Daoy (cell line): ENCODE measurements around the gene MDN1. TPM values are rescaled to one million over a fixed set of nuclear protein-coding genes. Genes with fewer than 3 reads are reported as not detected.

Source experiments
- DNase-seq: peaks from one replicate; pipeline ENCODE4 v3.0.0-alpha.2; 2015; ENCODE audit warnings: low read depth
- total RNA-seq: library from RNA; depleted of rRNA; stranded (reverse); fragments of >200 nt; shearing (Covaris generic); gene quantifications from 2 replicates; pipeline ENCODE4 v1.2.3, GENCODE V29; 2014

Gene MDN1
- total RNA-seq, 1 experiment from 2014 or later, result 18.2 TPM

GRCh38 chr6:89702349-89702748 is 117.2 kb downstream of the MDN1 start:
- DNase-seq, result no peak

- DNase-seq, result no peak
Measured at GRCh38 chr6:89695667-89696066, 123.9 kb downstream of the MDN1 start.

- DNase-seq, result no peak
Measured at GRCh38 chr6:89694428-89694827, 125.2 kb downstream of the MDN1 start.

GRCh38 chr6:89693207-89693606 is 126.4 kb downstream of the MDN1 start:
- DNase-seq, result no peak

- no peak for DNase-seq
Measured at GRCh38 chr6:89692256-89692655, 127.3 kb downstream of the MDN1 start.

- no peak for DNase-seq
Measured at GRCh38 chr6:89690944-89691324, 128.7 kb downstream of the MDN1 start.

GRCh38 chr6:89689732-89690131 is 129.9 kb downstream of the MDN1 start:
- no peak for DNase-seq

GRCh38 chr6:89688328-89688727 is 131.3 kb downstream of the MDN1 start:
- DNase-seq, result no peak

- no peak for DNase-seq
Measured at GRCh38 chr6:89685311-89685710, 134.3 kb downstream of the MDN1 start.

- DNase-seq, result no peak
Measured at GRCh38 chr6:89682991-89683390, 136.6 kb downstream of the MDN1 start.

GRCh38 chr6:89681983-89682564 is 137.5 kb downstream of the MDN1 start:
- DNase-seq, result no peak

- no peak for DNase-seq
Measured at GRCh38 chr6:89680551-89680950, 139.0 kb downstream of the MDN1 start.

GRCh38 chr6:89680150-89680549 is 139.4 kb downstream of the MDN1 start:
- no peak for DNase-seq

GRCh38 chr6:89679215-89680120 is 140.1 kb downstream of the MDN1 start:
- DNase-seq, result no peak

- no peak for DNase-seq
Measured at GRCh38 chr6:89678531-89678930, 141.1 kb downstream of the MDN1 start.

GRCh38 chr6:89675949-89676748 is 143.4 kb downstream of the MDN1 start:
- no peak for DNase-seq

GRCh38 chr6:89670935-89671565 is 148.5 kb downstream of the MDN1 start:
- no peak for DNase-seq

GRCh38 chr6:89669002-89669401 is 150.6 kb downstream of the MDN1 start:
- no peak for DNase-seq

GRCh38 chr6:89667872-89668556 is 151.6 kb downstream of the MDN1 start:
- no peak for DNase-seq

GRCh38 chr6:89662659-89663223 is 156.9 kb downstream of the MDN1 start:
- no peak for DNase-seq

- DNase-seq, result no peak
Measured at GRCh38 chr6:89661559-89661958, 158.0 kb downstream of the MDN1 start.
